SK-N-MC (cell line): ENCODE results near the gene ACTN1.

Experiments used
- EZH2 ChIP-seq: fragments of 200-600 bp; sonication (generic); IDR thresholded peaks from one replicate; pipeline ENCODE4 v1.6.1; 2017; ENCODE audit warnings: antibody characterized with exemption
- FOXP2 ChIP-seq: optimal IDR thresholded peaks from 2 replicates; pipeline ENCODE3; 2011; ENCODE audit warnings: mild to moderate bottlenecking, moderate library complexity; ENCODE audit not compliant: insufficient read depth; ENCODE audit errors: extremely low read length, control extremely low read depth

DNA sequence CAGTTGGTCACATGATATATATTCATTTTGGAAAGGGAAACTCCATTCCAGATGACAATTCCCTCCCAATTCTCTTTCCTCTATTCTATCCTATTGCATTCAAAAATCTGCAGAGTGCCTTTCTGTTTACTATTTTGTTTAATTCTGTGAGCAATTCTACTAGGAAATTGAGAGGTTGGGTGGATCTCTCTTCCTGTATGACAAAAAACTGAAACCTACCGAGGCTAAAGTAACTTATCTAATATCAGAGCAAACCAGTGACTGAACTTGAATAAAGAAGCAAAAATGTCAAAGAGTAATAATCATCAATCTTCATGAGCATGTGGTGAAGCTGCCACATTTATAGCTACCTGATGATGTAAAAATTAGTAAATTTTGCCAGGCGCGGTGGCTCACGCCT is 16.6 kb upstream of the ACTN1 start:
- TF ChIP-seq EZH2 (no peak), FOXP2 (no peak)
